Limb (tissue), 2 donors: Measurements from ENCODE around the gene SNED1.
"Not testable (repeated sequence)": the region's sequence is repeated elsewhere in the genome, so short reads cannot be mapped to it uniquely, and the experiment has no call there.

Source experiments
- DNase-seq, 2 donors: peaks; one replicate each; pipeline ENCODE4 v3.0.0-alpha.2; 2016; ENCODE audit errors: extremely low spot score in 2 of 2

Gene SNED1

DNA sequence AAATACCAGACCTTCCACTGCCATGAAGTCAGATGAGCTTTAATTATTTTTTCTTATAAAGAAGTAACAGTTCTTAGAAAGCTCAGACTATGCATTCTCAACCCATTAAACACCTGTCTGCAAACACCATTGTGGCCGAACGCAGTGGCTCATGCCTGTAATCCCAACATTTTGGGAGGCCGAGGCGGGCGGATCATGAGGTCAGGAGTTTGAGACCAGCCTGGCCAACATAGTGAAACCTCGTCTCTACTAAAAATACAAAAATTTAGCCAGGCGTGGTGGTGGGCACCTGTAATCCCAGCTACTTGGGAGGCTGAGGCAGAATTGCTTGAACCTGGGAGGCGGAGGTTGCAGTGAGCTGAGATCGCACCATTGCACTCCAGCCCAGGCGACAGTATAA, 106.2 kb downstream of the SNED1 start:
- DNase-seq, result not testable (repeated sequence)

DNA sequence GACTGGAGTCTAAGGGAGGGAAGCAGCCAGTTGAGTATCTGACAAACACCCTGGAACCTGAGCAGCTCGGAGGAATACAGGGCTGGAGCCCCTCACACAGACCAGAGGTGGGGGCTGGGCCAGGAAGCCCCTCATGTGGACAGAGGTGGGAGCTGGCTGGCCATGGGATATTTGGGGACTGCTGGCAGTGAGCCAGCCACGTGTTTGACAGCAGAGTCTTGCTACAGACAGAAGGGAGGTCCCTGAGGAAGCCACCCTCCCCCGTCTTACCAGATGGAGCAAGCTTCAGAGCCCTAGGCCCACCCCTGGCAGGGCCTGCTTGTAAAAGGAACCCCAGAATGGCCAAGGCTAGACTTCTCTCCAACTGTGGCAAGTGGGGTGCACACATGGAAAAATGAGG, 107.2 kb downstream of the SNED1 start:
- no peak for DNase-seq

DNA sequence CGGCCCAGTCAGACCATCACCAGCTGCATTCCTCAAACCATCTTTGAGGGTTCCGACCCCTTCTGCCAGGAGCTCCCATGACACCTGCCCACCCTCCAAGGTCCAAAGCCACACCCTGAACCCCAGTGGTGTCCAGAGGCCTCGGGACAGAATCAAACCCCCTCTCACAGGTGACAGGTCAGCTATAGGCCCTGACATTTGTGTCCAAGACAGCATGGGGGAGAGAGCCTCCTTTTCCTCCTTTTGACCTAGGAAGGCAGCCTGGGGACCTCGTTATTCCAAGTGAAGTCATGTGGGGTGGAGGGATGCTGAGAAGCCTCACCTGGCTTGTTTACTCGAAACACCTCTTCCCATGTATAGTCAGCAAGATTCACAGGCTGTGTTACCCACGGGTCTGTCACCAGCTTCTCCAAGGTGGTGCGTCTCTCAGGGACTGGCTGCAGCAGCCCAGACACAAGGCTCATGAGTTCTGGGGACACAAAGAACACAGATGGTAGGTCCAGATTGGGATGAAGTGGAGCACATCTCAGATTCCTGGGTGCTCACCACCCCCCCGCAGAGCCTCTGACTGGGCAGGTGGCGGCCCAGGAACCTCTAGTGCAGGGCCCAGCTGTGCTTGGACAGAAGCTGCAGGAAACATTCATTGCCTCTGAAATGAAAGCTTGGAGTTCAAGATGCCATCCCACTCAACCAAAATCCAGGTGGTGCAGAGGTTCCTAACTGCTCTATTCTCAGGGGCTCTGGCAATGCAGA, 108.8 kb downstream of the SNED1 start:
- peak in 1 of 2 donors; percentile 7 for DNase-seq

DNA sequence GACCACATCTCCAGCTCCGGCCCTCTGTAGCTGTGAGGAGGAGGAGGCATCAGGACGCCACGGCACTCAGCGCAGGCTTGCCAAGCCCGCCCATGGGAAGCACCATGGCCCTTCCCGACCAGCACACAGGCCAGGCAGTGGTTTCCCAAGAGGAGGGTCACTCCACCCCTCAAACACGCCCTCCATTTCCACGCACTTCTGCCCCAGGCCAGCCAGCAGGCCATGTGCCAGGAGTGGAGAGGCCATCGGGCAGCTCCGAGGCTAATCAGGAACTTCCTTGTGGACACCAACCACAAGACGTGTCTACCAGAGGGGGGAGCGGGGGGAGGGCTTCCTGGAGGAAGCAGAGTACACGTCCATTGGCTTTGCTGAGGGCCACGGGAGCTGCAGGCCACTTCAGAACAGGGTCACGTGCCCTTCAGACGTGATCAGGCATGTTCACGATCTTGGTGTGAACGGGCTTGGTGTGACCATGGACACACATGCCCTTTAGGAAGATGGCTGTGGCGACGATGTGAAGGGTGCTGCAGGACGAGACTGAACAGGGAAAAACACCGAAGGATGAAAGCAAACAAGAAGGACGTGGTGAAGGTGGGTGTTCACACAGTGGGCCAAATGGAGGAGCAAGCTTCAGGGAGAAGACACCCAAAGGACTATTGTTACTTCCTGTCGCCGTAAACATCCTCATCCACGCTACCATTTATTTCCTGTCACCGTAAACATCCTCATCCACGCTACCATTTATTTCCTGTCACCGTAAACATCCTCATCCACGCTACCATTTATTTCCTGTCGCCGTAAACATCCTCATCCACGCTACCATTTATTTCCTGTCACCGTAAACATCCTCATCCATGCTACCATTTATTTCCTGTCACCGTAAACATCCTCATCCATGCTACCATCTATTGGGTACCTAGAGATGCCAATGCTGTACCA, 110.1 kb downstream of the SNED1 start:
- DNase-seq, result peak in 1 of 2 donors; percentile 17

DNA sequence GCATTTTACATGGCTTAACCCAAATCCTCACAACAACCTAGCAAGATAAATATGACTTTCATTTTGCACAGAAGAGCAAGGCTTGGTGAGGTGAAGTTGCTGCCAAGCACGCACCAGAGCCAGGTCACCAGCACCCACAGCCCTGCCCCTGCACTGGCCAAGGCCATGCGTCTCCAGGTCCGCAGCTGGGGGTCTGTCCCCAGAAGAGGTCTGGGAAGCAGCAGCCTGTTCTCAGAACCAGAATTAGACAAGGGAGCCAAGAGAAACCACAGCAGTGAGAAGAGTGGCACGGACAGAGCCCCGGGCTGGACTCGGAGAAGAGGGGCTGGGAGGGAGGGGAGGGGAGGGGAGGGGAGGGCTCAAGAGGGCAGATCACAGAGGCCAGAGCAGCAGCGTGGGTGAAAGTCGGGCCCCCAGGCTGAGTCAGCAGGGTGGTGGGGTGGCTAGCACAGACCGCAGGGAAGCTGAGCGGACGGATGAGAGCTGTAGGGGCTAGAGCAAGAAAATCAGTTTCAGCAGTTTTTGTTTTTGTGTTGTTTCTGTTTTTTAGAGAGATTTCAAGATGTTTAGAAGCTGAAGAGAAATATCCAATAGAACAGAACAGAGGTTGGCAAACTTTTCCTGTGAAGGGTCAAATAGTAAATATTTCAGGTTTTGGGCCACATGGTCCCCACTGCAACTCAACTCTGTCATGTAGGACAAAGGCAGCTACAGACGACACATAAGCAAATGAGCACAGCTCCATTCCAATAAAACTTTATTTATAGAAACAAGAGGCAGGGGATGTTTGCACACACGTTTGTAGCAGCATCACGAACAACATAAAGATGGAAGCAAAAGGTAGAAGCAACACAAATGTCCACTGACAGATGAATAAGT, 111.0 kb downstream of the SNED1 start:
- no peak for DNase-seq

DNA sequence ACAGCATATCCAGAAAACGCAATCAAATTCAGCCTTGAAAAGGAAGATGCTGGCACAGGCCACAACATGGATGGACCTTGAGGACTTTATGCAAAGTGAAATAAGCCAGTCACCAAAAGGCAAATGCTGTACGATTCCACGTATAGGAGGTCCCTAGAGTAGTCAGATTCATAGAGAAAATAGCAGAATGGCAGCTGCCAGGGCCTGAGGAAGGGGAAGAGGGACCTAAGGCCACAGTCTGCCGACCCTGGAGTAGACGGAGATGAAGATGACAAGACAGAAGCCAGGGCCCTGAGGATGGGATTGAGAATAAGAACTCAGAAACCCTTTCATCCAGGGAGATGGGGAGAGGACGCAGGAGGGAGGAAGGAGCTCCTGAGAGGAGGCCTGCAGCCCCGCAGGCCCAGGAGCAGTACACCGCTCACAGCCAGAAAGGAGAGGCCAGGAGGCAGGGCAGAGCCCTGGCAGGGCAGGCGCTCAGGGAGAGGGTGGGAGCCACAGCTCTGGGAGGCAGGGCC, 111.7 kb downstream of the SNED1 start:
- DNase-seq, result no peak

DNA sequence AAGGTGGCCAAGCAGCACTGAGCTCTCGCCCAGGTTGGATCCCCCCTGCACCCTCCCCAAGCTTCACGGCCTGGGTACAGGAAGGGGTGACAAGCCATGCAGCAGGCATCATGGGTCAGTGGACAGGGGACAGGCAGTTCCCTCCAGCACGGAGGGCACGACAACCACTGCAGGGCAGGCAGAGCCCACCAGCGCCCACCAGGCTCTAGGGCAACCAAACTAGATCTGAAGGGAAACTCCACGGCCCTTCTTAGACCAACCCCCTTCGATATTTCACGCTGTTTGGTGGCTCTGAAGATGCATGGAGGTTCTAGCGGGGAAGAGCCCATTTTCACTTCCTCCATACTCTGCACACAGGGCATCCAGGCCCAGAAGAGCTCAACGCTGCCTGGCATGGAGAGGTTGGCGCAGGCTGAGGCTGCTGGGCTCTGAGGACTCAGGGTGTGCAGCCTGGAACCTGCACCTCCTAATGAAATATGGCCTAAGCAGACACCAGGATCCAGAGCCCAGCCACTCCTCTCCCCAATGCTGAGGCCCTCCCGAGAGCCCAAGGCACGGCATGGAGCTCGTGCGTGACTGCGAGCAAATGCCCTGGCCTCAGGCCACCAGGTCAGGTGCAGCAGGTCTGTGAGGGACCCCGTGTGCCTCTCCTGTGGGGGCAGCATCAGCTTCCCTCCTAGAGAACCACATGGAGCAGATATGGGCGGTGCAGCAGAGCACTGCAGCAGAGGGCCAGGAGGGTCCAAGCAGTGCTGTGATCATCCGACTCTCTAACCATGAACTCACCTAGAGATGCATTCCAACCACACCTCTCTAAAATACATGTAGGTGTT, 112.4 kb downstream of the SNED1 start:
- DNase-seq, result no peak

DNA sequence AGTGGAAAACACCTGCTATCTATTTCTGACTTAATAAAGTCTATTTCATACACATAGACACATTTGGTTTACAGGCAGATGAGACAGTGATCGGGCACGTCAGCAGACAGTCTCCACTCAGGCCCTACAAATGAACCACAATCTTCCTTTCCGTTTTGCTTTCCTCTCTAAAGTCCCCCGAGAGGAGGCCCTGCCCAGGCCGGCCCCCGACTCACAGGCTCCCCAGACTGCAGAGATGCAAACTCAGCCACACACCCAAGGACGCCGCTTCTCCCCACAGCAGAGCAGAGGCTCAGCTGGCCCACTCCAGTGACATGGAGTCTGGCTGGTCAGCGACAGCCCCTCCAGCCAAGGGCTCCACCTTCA, 113.0 kb downstream of the SNED1 start:
- DNase-seq, result no peak

DNA sequence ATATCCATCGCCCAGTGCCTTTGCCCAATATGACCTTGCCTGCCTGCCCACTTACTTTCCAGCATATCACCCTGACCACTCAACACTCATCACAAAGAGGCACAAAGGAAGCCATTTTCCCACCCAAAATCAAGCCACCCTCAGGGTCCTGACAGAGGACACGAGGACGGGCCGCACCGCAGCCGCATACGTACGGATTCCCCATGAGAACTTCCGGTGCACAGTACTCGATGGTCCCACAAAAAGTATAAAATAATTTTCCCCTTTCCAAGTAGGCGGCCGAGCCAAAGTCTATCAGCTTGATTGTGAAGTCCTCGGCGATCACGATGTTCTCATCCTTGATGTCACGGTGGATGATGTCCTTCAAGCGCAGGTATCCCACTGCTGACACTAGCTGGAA, 113.6 kb downstream of the SNED1 start:
- DNase-seq, result no peak

DNA sequence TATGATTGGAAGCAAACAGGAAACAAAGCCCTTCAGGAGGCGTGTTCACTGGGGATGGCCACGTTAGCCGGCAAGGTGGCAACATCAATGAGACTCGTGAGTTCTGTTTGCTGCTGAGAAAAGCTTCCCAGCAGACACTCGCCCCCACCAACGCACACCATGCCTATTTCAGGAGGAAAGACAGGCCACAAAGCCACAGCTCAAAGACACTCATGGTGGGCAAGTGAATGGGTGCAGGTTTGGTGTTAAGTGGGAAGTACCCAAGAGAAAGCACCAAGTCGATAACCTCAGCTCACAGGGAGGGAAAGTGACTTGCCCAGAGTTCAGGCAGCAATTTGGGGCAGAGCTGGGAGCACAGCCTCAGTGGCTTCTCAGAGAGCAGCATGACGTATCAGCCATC, 114.2 kb downstream of the SNED1 start:
- DNase-seq, result no peak

DNA sequence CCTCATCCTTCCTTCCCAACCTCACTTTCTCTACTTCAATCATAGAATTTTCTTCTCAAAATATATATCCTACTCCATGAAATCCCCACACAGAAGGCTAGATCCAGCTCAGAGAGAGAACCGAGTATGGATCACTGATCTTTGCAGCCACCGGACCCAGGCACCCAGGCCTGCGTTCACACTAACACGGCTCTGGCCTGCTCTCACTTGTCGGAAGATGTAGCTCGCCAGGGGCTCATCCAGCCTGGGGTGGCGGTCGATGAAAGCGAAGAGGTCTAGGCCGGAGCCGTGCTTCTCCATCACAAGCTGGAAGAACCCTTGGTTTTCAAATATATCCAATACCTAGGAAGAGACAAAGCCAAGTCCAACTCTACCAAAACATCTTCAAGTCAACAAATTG, 116.4 kb downstream of the SNED1 start:
- no peak for DNase-seq

DNA sequence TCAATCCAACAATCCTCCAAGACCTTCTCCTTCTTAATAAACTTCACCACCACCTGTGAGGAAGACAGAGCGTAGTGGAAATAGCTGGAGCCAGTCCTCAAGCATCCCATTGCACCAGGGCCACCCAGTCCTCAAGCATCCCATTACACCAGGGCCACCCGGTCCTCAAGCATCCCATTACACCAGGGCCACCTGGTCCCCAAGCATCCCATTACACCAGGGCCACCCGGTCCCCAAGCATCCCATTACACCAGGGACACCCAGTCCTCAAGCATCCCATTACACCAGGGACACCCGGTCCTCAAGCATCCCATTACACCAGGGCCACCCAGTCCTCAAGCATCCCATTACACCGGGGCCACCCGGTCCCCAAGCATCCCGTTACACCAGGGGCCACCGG, 116.9 kb downstream of the SNED1 start:
- no peak for DNase-seq

DNA sequence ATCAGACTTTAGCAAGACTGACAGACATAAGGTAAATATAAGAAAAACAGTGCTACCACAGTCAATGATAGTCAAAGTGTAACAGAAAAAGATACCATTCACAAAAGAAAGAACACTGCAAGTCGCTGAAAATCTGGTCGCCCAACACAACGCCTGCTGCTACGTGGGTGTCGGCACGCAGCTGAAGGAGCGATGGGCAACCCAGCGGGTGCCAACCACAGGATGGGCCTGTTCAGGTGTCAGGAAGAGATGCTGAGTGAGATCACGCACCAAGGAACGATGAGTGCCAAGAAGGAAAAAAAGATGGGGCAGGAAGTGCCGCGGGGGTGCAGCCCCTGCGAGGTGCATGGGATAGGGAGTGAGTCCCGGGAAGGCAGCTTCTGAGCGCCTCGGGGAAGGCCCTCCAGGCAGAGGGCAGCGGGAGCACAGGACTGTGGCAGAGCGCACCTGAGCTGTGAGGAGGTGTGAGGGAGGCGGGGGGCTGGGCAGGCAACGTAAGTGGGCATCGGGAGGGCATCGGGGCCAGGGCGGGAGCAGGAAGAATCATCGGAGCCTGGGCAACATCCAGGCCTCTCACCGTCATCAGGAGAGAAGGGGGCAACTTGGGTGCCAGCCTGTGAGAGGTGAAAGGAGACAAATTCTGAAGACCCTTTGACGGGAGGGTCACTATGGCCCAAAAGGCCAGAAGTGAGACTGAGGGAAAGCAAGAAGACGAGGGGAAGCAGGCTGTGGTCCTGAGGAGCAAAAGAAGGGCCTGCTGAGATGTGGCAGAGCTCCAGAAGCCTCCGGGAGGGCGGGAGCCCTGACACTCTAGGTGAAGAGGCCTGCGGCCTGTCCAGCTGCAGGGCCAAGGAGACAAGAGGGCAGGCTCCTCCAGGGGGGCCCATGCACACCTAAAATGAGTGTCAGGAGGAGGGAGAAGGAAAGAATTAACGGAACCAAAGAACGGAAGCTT, 118.5 kb downstream of the SNED1 start:
- no peak for DNase-seq

DNA sequence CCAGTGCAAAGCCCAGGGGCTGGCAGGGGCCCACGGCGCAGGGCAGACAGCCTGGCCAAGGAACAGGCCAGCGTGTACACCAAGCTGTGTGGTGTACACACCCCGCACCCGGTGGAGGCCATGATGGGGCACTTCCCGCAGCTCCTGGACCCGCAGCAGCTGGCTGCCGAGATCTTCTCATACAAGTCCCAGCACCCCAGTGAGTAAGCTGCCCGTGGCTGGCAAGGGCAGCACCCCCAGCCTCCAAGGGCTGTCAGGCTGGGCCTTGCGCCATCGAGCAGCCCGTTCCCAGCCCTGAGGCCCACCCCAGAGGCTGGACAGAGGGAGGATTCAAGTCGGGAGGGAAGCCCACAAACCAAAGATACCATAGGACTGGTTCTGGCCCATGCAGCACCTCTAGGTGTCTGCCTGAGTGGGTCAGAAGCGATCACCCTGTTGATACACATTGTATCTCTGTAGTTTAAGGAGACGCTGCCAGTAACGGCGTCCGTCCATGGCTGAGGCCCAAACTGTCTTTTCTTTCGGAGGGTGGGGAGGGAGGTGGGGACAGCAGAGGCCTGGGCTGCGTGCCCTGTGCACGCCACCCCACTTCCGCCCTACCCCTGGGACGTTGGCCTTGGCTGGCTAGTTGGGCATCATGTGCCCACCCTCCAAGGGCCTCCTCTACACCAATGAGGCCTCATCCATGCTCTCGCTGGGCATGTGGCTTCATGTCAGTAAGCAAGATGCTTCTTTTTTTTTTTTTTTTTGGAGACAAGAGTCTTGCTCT, 120.5 kb downstream of the SNED1 start:
- DNase-seq, result no peak

DNA sequence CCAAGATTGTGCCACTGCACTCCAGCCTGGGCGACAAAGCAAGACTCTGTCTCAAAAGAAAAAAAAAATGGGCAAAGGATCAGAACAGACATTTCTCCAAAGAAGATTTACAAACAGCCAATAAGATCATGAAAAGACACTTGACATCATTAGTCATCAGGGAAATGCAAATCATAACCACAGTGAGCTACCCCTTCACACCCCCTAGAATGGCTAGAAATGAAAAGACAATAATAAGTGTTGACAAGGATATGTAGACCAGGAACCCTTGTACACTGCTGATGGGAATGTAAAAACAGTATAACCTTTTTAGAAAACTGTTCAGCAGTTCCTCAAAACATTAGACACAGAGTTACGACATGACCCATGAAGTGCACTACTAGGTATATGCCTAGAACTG, 122.0 kb downstream of the SNED1 start:
- DNase-seq, result no peak

DNA sequence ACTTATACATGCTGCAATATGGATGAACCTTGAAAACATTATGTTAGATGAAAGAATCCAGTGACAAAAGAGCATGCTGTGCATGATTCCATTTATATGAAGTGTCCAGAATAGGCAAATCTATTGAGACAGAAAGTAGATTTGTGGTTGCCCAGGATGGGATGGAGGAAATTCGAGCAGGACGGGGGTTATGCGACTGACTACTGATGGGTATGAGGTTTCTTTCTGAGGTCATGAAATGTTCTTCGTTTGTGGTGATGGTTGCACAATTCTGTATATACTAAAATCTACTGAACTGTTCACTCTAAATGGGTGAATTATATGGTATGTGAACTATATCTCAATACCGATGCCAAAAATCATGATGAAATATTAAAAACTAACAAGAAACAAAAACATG, 122.6 kb downstream of the SNED1 start:
- DNase-seq, result no peak

DNA sequence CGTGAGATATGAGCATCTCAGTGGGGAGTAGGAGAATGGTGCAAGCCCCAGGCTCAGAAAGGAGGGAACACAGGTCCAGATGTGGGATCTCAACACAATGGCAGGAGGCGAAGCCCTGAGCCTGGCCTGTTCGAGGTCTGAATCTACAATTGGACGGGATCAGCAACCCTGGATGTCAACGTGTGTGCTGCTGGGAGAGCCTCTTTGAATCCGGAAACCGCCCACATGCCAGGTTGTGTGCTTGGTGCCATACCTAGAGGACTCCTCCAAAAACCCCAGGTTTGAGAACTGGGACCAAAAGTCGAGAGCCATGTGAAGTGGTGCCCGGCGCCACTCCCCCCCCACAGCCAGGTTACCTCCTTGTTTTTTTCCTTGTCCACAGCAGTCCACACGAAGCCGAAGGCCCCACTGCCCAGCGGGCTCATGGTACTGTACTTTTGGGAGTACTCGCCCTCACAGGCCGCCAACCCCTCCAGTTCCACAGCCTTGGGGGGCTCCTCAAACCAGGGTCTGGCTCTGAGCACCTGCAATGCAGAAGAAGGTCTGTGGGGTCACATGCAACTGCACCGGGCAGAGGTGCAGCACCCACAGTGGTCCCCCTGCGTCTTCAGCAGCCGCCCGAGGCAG, 124.1 kb downstream of the SNED1 start:
- DNase-seq, result no peak

DNA sequence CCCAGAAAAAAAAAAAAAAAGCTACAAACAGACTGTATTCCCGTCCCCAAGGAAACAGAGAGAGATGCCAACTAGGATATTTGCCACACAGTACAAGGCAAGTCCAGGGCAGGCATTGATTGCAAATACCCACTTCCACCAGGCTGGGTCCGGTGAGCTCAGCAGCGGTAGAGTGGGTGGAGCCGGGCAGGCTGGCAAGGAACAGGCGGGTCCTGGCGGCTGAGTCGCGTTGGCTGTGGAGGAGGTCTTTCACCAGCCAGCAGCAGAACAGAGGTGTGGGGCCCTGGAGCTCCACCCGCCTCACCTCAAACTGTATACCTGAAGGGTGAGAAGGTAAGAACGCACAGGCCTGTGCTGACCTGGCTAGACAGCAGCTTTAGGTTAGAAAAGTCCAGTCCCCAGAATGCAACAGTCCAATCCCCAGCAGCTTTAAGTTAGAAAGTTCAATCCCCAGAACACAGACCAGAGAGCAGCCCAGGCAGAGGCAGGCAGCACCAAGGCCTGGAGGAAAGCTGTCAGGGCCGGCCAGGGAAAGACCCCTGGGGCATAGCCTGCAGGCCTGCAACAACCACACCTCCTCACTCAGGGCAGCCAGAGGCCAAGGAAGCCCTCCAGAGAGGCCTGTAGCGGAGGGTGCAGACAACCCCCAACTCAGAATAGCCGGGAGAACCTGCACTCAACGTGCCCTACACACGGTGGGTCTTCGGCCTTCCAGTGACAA, 125.6 kb downstream of the SNED1 start:
- DNase-seq, result no peak
